ENCODE results near the gene ESYT1. TPM values are rescaled to one million over a fixed set of nuclear protein-coding genes. Genes with fewer than 3 reads are reported as not detected.
A peak's percentile ranks its signal among the peaks of the same experiment; 100 is the strongest.

The ESYT1 gene
- total RNA-seq, 1 experiment from 2014 or later = 111 TPM

DNA sequence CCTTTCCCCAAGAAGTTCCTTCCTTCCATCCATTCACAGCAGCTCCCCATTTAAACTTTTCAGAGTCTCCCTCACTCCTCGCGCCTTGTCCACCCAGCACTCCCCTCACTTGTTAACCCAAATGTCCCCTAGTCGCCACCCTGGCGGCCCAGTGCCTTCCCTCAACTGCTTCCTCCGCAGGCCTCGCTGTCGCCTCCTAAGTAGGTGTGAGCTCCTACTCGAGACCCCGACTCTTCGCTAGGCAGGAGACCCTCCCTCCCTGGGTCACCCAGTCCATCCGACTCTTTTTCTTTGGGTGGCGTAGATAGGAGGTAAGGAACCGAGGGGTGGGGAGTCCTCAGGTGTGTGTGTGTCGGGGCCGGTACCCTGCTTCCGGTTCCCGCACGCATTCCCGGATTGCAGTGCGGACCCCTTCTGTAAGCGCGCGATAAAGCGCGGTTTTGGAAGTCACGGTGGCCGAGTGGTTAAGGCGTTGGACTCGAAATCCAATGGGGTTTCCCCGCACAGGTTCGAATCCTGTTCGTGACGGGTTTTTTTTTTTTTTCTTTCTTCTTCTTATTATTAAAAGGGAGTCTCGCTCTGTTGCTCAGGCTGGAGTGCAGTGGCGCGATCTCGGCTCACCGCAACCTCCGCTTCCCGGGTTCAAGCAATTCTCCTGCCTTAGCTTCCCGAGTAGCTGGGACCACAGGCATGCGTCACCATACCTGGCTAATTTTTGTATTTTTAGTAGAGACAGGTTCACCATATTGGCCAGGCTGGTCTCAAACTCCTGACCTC, 62.0 kb downstream of the ESYT1 start:
- H3K4me2 ChIP-seq (ENCODE audit: insufficient read depth, insufficient read length, low read length) = peak overlapping the region; percentile 86
- peak overlapping the region; percentile 94 to 98 for H3K4me3 Mint-ChIP-seq
- H3K14ac ChIP-seq (ENCODE audit: insufficient read depth, low read length) = peak overlapping the region; percentile 95; the same call in 1 of the 2 replicates
- H3K23ac ChIP-seq (ENCODE audit: insufficient read length, low read depth, low read length) = no peak overlapping the region
- H4K8ac ChIP-seq (replicated peaks; ENCODE audit: insufficient read length, low read depth, low read length) = no peak overlapping the region
- H3T11ph ChIP-seq (ENCODE audit: low read length) = no peak overlapping the region
- H3K9ac ChIP-seq (ENCODE audit: extremely low read depth, insufficient read length, low read length) = peak overlapping the region; percentile 86
- no peak overlapping the region for H2BK20ac ChIP-seq (ENCODE audit: low read depth, low read length, poor library complexity, severe bottlenecking)
- peak overlapping the region; percentile 93 for H3K18ac ChIP-seq (ENCODE audit: insufficient read length, low read depth, low read length)
- TF ChIP-seq, protein P1, sequence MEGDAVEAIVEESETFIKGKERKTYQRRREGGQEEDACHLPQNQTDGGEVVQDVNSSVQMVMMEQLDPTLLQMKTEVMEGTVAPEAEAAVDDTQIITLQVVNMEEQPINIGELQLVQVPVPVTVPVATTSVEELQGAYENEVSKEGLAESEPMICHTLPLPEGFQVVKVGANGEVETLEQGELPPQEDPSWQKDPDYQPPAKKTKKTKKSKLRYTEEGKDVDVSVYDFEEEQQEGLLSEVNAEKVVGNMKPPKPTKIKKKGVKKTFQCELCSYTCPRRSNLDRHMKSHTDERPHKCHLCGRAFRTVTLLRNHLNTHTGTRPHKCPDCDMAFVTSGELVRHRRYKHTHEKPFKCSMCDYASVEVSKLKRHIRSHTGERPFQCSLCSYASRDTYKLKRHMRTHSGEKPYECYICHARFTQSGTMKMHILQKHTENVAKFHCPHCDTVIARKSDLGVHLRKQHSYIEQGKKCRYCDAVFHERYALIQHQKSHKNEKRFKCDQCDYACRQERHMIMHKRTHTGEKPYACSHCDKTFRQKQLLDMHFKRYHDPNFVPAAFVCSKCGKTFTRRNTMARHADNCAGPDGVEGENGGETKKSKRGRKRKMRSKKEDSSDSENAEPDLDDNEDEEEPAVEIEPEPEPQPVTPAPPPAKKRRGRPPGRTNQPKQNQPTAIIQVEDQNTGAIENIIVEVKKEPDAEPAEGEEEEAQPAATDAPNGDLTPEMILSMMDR (conservative IDR thresholded peaks at IDR 0.05) = no peak; the same call in 1 of the 3 replicates
- no peaks in the 10 kb centered on the region for H4K20me1 ChIP-seq (ENCODE audit: control insufficient read depth, insufficient read depth, insufficient read length)
- H2BK120ac ChIP-seq (ENCODE audit: low read depth, low read length, poor library complexity, severe bottlenecking) = peak overlapping the region; percentile 74
- peak overlapping the region; percentile 97 to 99 (median 99) for H3K27ac Mint-ChIP-seq
- WGBS (ENCODE audit: extremely low coverage, insufficient read length, low lambda C conversion rate) = no CpG with 5 or more reads among the region's 42 CpGs
- no peak overlapping the region for H3K4ac ChIP-seq (ENCODE audit: low read depth, low read length)
- H4K5ac ChIP-seq (ENCODE audit: insufficient read length, low read depth, low read length) = no peak overlapping the region
- H3K79me2 ChIP-seq (ENCODE audit: insufficient read depth, low read length) = peaks cover 8% of the 10 kb centered on the region; the same call in 1 of the 2 replicates
- no peak overlapping the region for H3K56ac ChIP-seq (ENCODE audit: insufficient read length, low read depth, low read length)
- peaks cover 27 to 43% (median 38%) of the 10 kb centered on the region in 3 experiments; a peak in 6 of 7 replicates for H3K36me3 Mint-ChIP-seq (ENCODE audit: insufficient read depth in 1 of 3, low read depth in 3 of 3)
- peaks cover 24 to 27% of the 10 kb centered on the region in 2 experiments for H3K4me1 Mint-ChIP-seq
- peak overlapping the region; percentile 88 for H2AFZ ChIP-seq (ENCODE audit: low read length)
- no peak overlapping the region for H2AK5ac ChIP-seq (ENCODE audit: insufficient read length, low read length)
- 0 out of 5 replicates have a peak, but pooled peaks cover 0 to 3% of the 10 kb centered on the region in 2 experiments for H3K9me3 Mint-ChIP-seq
- H2BK12ac ChIP-seq (ENCODE audit: insufficient read length, low read depth, low read length) = peak overlapping the region; percentile 31
- H3K27me3 ChIP-seq (ENCODE audit: insufficient read depth, low read length) = no peaks in the 10 kb centered on the region
- H3K27me3 Mint-ChIP-seq (ENCODE audit: low read depth) = peaks cover 3% of the 10 kb centered on the region; the same call in 1 of the 2 replicates
- peak; percentile 96 for DNase-seq
- H3K4me1 ChIP-seq (ENCODE audit: insufficient read depth, low read length) = peaks cover 8% of the 10 kb centered on the region
- H2BK15ac ChIP-seq (ENCODE audit: low read depth, low read length) = no peak overlapping the region
- H3K9me3 ChIP-seq (ENCODE audit: control insufficient read depth, low read depth, low read length) = no peaks in the 10 kb centered on the region
- H3K23me2 ChIP-seq (ENCODE audit: insufficient read length, low read depth, low read length, poor library complexity, severe bottlenecking) = peaks cover 12% of the 10 kb centered on the region
- peaks cover 6% of the 10 kb centered on the region for H3K79me1 ChIP-seq (ENCODE audit: insufficient read depth, low read depth, low read length, poor library complexity, severe bottlenecking)
- H4K91ac ChIP-seq (ENCODE audit: insufficient read length, low read depth, low read length) = no peak overlapping the region
- H2BK5ac ChIP-seq (ENCODE audit: insufficient read length, low read length) = no peak overlapping the region
- peak overlapping the region; percentile 48 for H3K27ac ChIP-seq (ENCODE audit: insufficient read length, low read depth, low read length)
